ENCODE results near the gene NOL9. TPM values are rescaled to one million over a fixed set of nuclear protein-coding genes. Genes with fewer than 3 reads are reported as not detected.
A peak's percentile ranks its signal among the peaks of the same experiment; 100 is the strongest.

NOL9 gene
- total and polyA plus RNA-seq, 10 of the 15 experiments (the other 5 are each of a cell fraction or from before 2014, with no cell fraction given), result 3.9 to 35.9 (median 23.0) TPM

- TF ChIP-seq ZNF592 (IDR thresholded peaks at IDR 0.05), result no peak
- no peak for TF ChIP-seq FOS (IDR thresholded peaks at IDR 0.05; ENCODE audit: borderline replicate concordance, extremely low read depth, insufficient read length)
- no peak for TF ChIP-seq JUND (IDR thresholded peaks at IDR 0.05; ENCODE audit: low read depth, low read length)
- no peak for TF ChIP-seq PRDM15 (CRISPR knock-in tag; IDR thresholded peaks at IDR 0.05)
- no peak for TF ChIP-seq SUZ12 (IDR thresholded peaks at IDR 0.05; ENCODE audit: unreplicated experiment)
- TF ChIP-seq NKRF (conservative IDR thresholded peaks at IDR 0.05), result peak; percentile 61
- no peak for TF ChIP-seq USF2 (IDR thresholded peaks at IDR 0.05; ENCODE audit: borderline replicate concordance, low read depth, low read length)
- no peak for TF ChIP-seq EED (IDR thresholded peaks at IDR 0.05; ENCODE audit: low read depth)
- no peak for TF ChIP-seq PAX5 (IDR thresholded peaks at IDR 0.05; ENCODE audit: borderline replicate concordance, low read depth, low read length)
- TF ChIP-seq PAX8 (IDR thresholded peaks at IDR 0.05), result no peak
- peak; percentile 87 for TF ChIP-seq YY1 (IDR thresholded peaks at IDR 0.05; ENCODE audit: low read depth, low read length)
- no peak for TF ChIP-seq CREB1 (IDR thresholded peaks at IDR 0.05; ENCODE audit: low read depth)
- no peak for TF ChIP-seq TCF3 (IDR thresholded peaks at IDR 0.05; ENCODE audit: borderline replicate concordance, insufficient read depth, low read depth, low read length)
- peak; percentile 9; the same call in 1 of the 2 replicates for TF ChIP-seq ZNF24 (IDR thresholded peaks at IDR 0.05)
- TF ChIP-seq ATF2 (IDR thresholded peaks at IDR 0.05; ENCODE audit: low read length), result no peak
- TF ChIP-seq BMI1 (IDR thresholded peaks at IDR 0.05; ENCODE audit: borderline replicate concordance), result no peak
Observed at GRCh38 chr1:6580119-6580592, 25.8 kb upstream of the NOL9 start (continued).
